K562 (cell line): ENCODE data around the gene CLEC6A. TPM values are rescaled to one million over a fixed set of nuclear protein-coding genes. Genes with fewer than 3 reads are reported as not detected.

Source experiments
- ATAC-seq: fragments of 200-7000 bp; cut with Tn5 transposase; 3 replicates; pipeline ENCODE4 v1.9.1; 2020; ENCODE audit warnings: moderate library complexity
- BruUV-seq: library from RNA; stranded (reverse); fragments of 400-500 nt; replicated peaks from 2 replicates; lab custom pipeline; 2021; lab: Mats Ljungman, UMichigan
- CTCF ChIA-PET: fragments of 300-600 bp; formaldehyde crosslinking; extraction: SDS; loops from one replicate; lab custom pipeline; 2021; ENCODE audit warnings: low intra/inter-chr PET ratio; lab: Yijun Ruan, JAX
- POLR2A ChIA-PET: fragments of 300-600, 350-650 bp; sonication (Branson Sonifier 250); formaldehyde crosslinking; extraction: SDS; loops from one replicate; lab custom pipeline; 2021; ENCODE audit warnings: antibody characterized with exemption, inconsistent platforms; lab: Yijun Ruan, JAX
- DNase-seq, 4 experiments: peaks; one replicate each; pipeline versions ENCODE4 v3.0.0 to v3.0.0-alpha.2; 2011 to 2018; ENCODE audit warnings: low spot score in 3 of 4, mixed read lengths in 3 of 4; ENCODE audit errors: extremely low read depth in 1 of 4
- FAIRE-seq: peaks from 2 replicates; lab custom pipeline; 2011; peaks lifted over from hg19 to GRCh38; lab: Jason Lieb, UNC
- H2AFZ ChIP-seq: 2 replicates; pipeline ENCODE4 v1.6.0; 2011; ENCODE audit warnings: low read depth, low read length, control low read depth, inconsistent platforms
- H3K27ac ChIP-seq: fragments of 200-600 bp; 3 replicates; pipeline ENCODE4 v1.8.0; 2011; ENCODE audit warnings: low read depth, mild to moderate bottlenecking, control low read depth, inconsistent platforms, low read length, moderate library complexity, mixed read lengths; ENCODE audit errors: extremely low read depth
- H3K27me3 ChIP-seq, 2 experiments: fragments of 300-600 bp in 1 of 2; 2 replicates in 1 of 2; 3 replicates in 1 of 2; pipeline versions ENCODE4 v1.6.0 to v1.8.0; 2011; ENCODE audit warnings: inconsistent platforms in 2 of 2, low read length in 2 of 2, mild to moderate bottlenecking in 1 of 2, mixed read lengths in 1 of 2, moderate library complexity in 1 of 2; ENCODE audit not compliant: control insufficient read depth in 2 of 2, insufficient read depth in 2 of 2
- H3K36me3 ChIP-seq: fragments of 300-600 bp; 3 replicates; pipeline ENCODE4 v1.8.0; 2011; ENCODE audit warnings: mild to moderate bottlenecking, low read length, inconsistent platforms; ENCODE audit not compliant: control insufficient read depth, insufficient read depth
- H3K4me1 ChIP-seq, 2 experiments: fragments of 200-600 bp in 1 of 2; replicated peaks in 1 of 2; 2 replicates in 1 of 2; 3 replicates in 1 of 2; pipeline versions ENCODE4 v1.5.1 to v1.8.0; 2011; ENCODE audit warnings: inconsistent platforms in 2 of 2, low read length in 2 of 2, mild to moderate bottlenecking in 1 of 2, mixed read lengths in 1 of 2, moderate library complexity in 1 of 2; ENCODE audit not compliant: control insufficient read depth in 2 of 2, insufficient read depth in 2 of 2
- H3K4me2 ChIP-seq: 2 replicates; pipeline ENCODE4 v1.6.1; 2011; ENCODE audit warnings: low read length, control low read depth, inconsistent platforms, mixed read lengths; ENCODE audit not compliant: insufficient read depth
- H3K4me3 ChIP-seq: fragments of 200-600 bp; sonication (generic), shearing (Covaris generic); 2 replicates; pipeline ENCODE4 v1.5.1; 2016; ENCODE audit warnings: control low read depth, inconsistent platforms
- H3K79me2 ChIP-seq: fragments of 200-600 bp; 3 replicates; pipeline ENCODE4 v1.8.0; 2011; ENCODE audit warnings: low read length, inconsistent platforms; ENCODE audit not compliant: control insufficient read depth, insufficient read depth
- H3K9ac ChIP-seq, 2 experiments: 2 replicates each; pipeline versions ENCODE4 v1.6.0 to v1.6.1; 2011; ENCODE audit warnings: low read depth in 2 of 2, low read length in 2 of 2, control low read depth in 1 of 2, inconsistent platforms in 1 of 2, mild to moderate bottlenecking in 1 of 2, mixed read lengths in 1 of 2; ENCODE audit not compliant: insufficient read depth in 1 of 2
- H3K9me1 ChIP-seq: one replicate; pipeline ENCODE4 v1.6.0; 2011; ENCODE audit warnings: inconsistent platforms, mild to moderate bottlenecking, low read length, moderate library complexity; ENCODE audit not compliant: control insufficient read depth, insufficient read depth
- H3K9me3 ChIP-seq: replicated peaks from 2 replicates; pipeline ENCODE4 v1.5.1; 2011; ENCODE audit warnings: low read depth, low read length, inconsistent platforms; ENCODE audit not compliant: control insufficient read depth, insufficient read depth
- H4K20me1 ChIP-seq: replicated peaks from 2 replicates; pipeline ENCODE4 v1.6.1; 2011; ENCODE audit warnings: low read length, inconsistent platforms, mixed read lengths; ENCODE audit not compliant: control insufficient read depth, insufficient read depth
- ARNT ChIP-seq, 2 experiments: fragments of 450-650 bp; IDR thresholded peaks; 2 replicates each; pipeline ENCODE4 v1.6.1; 2016; ENCODE audit warnings: mild to moderate bottlenecking in 1 of 2
- WGBS: fragments of 100-300 bp; shearing (Covaris generic); methylation state at CpG from one replicate; pipeline ENCODE4 v1.1.6; 2016; ENCODE audit warnings: low coverage, mixed read lengths; ENCODE audit not compliant: insufficient coverage; ENCODE audit errors: missing lambda C conversion rate; 5-methylcytosine and 5-hydroxymethylcytosine counted together
- in situ Hi-C: fragments of 300-500 bp; cut with MboI; formaldehyde crosslinking; loops from 4 replicates; pipeline ENCODE4 v1.15.0; 2018; ENCODE audit warnings: inconsistent platforms, mixed read lengths
- intact Hi-C: fragments of 100-400 bp; cut with micrococcal nuclease; formaldehyde crosslinking; loops from 2 replicates; pipeline ENCODE4 v1.14.2; 2022
- polyA plus RNA-seq, 8 experiments: library from polyadenylated mRNA; depleted of rRNA in 4 of 8; stranded (reverse) in 5 of 8; unstranded in 3 of 8; fragments of >200 nt; fragmentation: Nextera tagmentation in 2 of 8; fragmentation: Illumina TruSeq in 1 of 8; extraction: Ambion mirVana in 2 of 8; extraction: Trizol in 1 of 8; gene quantifications; 2 replicates each; pipeline versions ENCODE4 v1.2.1 to v1.2.3, GENCODE V29; 2011 to 2014; ENCODE audit warnings: inconsistent platforms in 1 of 8, missing spikeins in 1 of 8
- total RNA-seq, 7 experiments: library from RNA; depleted of rRNA in 6 of 7; stranded (reverse); fragments of >200 nt in 6 of 7; fragmentation: Illumina TruSeq in 2 of 7; extraction: Trizol in 2 of 7; gene quantifications; 2 replicates each; pipeline versions ENCODE4 v1.2.1 to v1.2.3, GENCODE V29; 2011 to 2021; ENCODE audit warnings: low replicate concordance in 1 of 7
- TF ChIP-seq, protein P1 (sequence below): IDR thresholded peaks from 2 replicates; pipeline ENCODE4 v1.6.1; 2012; ENCODE audit warnings: low read depth, low read length, improper control_type of control experiment, borderline replicate concordance
- TF ChIP-seq, protein P2 (sequence below), 3 experiments: fragments of 200-800 bp in 1 of 3; sonication (Bioruptor generic) in 1 of 3; sonication (generic) in 1 of 3; formaldehyde crosslinking in 1 of 3; IDR thresholded peaks; 2 replicates each; pipeline versions ENCODE4 v1.6.1 to v1.8.0; 2016 to 2022; ENCODE audit warnings: mild to moderate bottlenecking in 2 of 3, missing compliant biosample characterization in 2 of 3, missing genetic modification characterization in 2 of 3, missing genetic modification reagents in 1 of 3
- TF ChIP-seq, protein P3 (sequence below), 2 experiments: fragments of 150-350 bp in 1 of 2; IDR thresholded peaks; 2 replicates each; pipeline ENCODE4 v1.6.1; 2012 to 2016; ENCODE audit warnings: low read depth in 2 of 2, low read length in 2 of 2, mild to moderate bottlenecking in 1 of 2, moderate library complexity in 1 of 2

Gene CLEC6A
- total and polyA plus RNA-seq, 9 of the 15 experiments (the other 6 are each of a cell fraction or from before 2014, with no cell fraction given), result not detected

DNA sequence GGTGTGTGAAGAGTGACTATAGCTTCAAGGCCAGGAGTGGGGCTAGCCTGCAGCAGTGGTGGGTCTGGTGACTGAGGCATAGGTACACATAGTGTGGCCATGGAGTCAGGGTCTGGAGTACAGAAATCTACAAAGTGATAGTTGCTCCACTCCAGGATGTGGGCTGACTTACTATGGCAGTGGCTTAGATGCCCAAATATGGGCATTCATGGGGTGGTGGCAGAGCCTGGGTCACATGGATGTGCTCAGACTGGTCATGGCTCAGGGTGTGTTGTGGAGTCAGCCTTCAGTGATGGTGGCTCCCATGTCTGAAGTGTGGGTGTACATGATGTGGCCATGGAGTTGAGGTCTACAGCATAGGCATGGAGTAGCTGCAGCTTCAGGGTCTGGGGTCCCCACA, 27.3 kb downstream of the CLEC6A start (continued):
- TF ChIP-seq, protein P1, sequence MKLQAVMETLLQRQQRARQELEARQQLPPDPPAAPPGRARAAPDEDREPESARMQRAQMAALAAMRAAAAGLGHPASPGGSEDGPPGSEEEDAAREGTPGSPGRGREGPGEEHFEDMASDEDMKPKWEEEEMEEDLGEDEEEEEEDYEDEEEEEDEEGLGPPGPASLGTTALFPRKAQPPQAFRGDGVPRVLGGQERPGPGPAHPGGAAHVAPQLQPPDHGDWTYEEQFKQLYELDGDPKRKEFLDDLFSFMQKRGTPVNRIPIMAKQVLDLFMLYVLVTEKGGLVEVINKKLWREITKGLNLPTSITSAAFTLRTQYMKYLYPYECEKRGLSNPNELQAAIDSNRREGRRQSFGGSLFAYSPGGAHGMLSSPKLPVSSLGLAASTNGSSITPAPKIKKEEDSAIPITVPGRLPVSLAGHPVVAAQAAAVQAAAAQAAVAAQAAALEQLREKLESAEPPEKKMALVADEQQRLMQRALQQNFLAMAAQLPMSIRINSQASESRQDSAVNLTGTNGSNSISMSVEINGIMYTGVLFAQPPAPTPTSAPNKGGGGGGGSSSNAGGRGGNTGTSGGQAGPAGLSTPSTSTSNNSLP, result no peak

DNA sequence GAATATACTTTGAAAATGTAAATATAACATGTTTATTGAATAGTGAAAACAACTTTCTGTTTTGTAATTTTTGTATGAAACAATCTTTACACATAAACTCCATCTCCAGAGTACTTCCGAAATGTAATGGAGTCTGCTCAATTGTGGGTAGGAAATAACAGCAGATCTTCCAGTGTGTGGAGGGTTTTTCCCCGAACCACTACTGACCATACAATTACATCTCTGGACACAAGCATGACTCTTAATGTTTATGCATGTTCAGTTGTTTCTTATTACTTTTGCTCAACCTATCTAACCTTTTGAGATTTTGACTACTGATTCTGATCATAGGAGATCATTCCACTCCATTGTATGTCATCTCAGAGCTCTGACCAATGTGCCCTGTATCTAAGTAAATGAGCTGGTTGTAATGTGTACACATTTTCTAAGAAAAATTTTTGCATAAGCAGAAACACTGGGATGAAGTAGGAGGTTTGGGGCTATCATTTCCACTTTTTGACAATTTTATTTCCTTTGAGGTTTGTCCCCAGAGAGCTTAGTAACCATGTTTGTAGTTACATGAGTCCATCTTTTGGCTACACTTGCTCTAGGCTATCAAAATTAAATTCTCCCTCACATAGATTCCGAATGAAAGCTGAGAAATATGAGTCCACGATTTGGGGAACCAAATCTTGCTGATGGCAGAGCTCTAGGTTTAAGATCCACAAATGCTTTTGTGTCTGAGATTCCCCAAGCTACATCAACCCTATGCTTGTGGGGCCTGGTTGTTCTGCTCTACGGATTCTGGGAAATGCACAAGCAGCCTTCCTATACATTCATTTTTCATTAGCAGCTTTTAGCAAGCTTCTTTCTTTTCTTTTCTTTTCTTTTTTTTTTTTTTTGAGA, 36.1 kb downstream of the CLEC6A start:
- no peak overlapping the region for H3K27ac ChIP-seq
- ChIA-PET CTCF (no interaction called here), POLR2A (interaction anchor here (1.2 kb wide), 1 partner anchor 14 kb away, joined by 3 read pairs; no protein-coding TSS in a partner anchor)
- H3K36me3 ChIP-seq, result no peaks in the 10 kb centered on the region
- no peaks in the 10 kb centered on the region for H3K79me2 ChIP-seq
- no peaks in the 10 kb centered on the region for H3K4me1 ChIP-seq
- BruUV-seq, result no TSS peak
- no peak for ATAC-seq
- no peak overlapping the region for H3K4me3 ChIP-seq
- no peaks in the 10 kb centered on the region for H3K9me1 ChIP-seq
- 2% methylated on average over 4 of the region's 5 CpGs for WGBS
- TF ChIP-seq, protein P2, sequence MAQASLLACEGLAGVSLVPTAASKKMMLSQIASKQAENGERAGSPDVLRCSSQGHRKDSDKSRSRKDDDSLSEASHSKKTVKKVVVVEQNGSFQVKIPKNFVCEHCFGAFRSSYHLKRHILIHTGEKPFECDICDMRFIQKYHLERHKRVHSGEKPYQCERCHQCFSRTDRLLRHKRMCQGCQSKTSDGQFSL (CRISPR knock-in tag; IDR thresholded peaks at IDR 0.05), result no peak
- TF ChIP-seq, protein P2 (tag; IDR thresholded peaks at IDR 0.05), result no peak
- TF ChIP-seq, protein P3, sequence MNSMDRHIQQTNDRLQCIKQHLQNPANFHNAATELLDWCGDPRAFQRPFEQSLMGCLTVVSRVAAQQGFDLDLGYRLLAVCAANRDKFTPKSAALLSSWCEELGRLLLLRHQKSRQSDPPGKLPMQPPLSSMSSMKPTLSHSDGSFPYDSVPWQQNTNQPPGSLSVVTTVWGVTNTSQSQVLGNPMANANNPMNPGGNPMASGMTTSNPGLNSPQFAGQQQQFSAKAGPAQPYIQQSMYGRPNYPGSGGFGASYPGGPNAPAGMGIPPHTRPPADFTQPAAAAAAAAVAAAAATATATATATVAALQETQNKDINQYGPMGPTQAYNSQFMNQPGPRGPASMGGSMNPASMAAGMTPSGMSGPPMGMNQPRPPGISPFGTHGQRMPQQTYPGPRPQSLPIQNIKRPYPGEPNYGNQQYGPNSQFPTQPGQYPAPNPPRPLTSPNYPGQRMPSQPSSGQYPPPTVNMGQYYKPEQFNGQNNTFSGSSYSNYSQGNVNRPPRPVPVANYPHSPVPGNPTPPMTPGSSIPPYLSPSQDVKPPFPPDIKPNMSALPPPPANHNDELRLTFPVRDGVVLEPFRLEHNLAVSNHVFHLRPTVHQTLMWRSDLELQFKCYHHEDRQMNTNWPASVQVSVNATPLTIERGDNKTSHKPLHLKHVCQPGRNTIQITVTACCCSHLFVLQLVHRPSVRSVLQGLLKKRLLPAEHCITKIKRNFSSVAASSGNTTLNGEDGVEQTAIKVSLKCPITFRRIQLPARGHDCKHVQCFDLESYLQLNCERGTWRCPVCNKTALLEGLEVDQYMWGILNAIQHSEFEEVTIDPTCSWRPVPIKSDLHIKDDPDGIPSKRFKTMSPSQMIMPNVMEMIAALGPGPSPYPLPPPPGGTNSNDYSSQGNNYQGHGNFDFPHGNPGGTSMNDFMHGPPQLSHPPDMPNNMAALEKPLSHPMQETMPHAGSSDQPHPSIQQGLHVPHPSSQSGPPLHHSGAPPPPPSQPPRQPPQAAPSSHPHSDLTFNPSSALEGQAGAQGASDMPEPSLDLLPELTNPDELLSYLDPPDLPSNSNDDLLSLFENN (IDR thresholded peaks at IDR 0.05; ENCODE audit: low read depth in 2 of 2, low read length in 2 of 2), result no peak
- no peak for TF ChIP-seq ARNT (IDR thresholded peaks at IDR 0.05)
- TF ChIP-seq, all 486 proteins: peak for 0
- no peak overlapping the region for H2AFZ ChIP-seq
- DNase-seq (no peak), FAIRE-seq (no peak)
- H3K9ac ChIP-seq, result no peak overlapping the region
- in situ Hi-C loops, result no loop called here
- intact Hi-C loops, result no loop called here
- H3K4me2 ChIP-seq, result no peak overlapping the region
- H3K27me3 ChIP-seq, result peaks cover 0 to 2% of the 10 kb centered on the region in 2 experiments; a peak in 1 of 5 replicates
- H4K20me1 ChIP-seq, result no peaks in the 10 kb centered on the region
- no peaks in the 10 kb centered on the region for H3K9me3 ChIP-seq
